Bronchial epithelial cell (primary cell): Measurements from ENCODE around the gene TM4SF4. TPM values are rescaled to one million over a fixed set of nuclear protein-coding genes. Genes with fewer than 3 reads are reported as not detected.

ENCODE experiments used
- DNase-seq: peaks from one replicate; pipeline ENCODE4 v3.0.0-alpha.2; 2010; ENCODE audit warnings: low read depth
- FAIRE-seq: peaks from 2 replicates; lab custom pipeline; 2011; peaks lifted over from hg19 to GRCh38; lab: Jason Lieb, UNC
- H3K27me3 ChIP-seq: 2 replicates; pipeline ENCODE4 v1.5.1; 2011; ENCODE audit warnings: low read length; ENCODE audit not compliant: control insufficient read depth, insufficient read depth
- H3K36me3 ChIP-seq: 2 replicates; pipeline ENCODE4 v1.5.1; 2011; ENCODE audit warnings: low read length; ENCODE audit not compliant: control insufficient read depth, insufficient read depth
- H3K4me3 ChIP-seq: 2 replicates; pipeline ENCODE4 v1.5.1; 2011; ENCODE audit warnings: mild to moderate bottlenecking, low read depth, low read length, control low read depth
- CTCF ChIP-seq: IDR thresholded peaks from 2 replicates; pipeline ENCODE4 v1.5.1; 2011; ENCODE audit warnings: mild to moderate bottlenecking, moderate library complexity, low read length, control low read depth, inconsistent platforms; ENCODE audit not compliant: insufficient read depth, severe bottlenecking
- total RNA-seq: library from RNA; depleted of rRNA; stranded (reverse); fragments of >200 nt; gene quantifications from 2 replicates; pipeline ENCODE4 v1.2.1, GENCODE V29; 2014

TM4SF4 gene
- total RNA-seq, 1 donor from 2014 or later = not detected

- DNase-seq = peak; percentile 69
- Histone ChIP-seq H3K4me3 (no peak overlapping the region), H3K36me3 (peaks cover 1% of the 10 kb centered on the region), H3K27me3 (no peaks in the 10 kb centered on the region)
- FAIRE-seq = no peak
- TF ChIP-seq CTCF = no peak
Measured at GRCh38 chr3:149547954-149548668, 73.6 kb downstream of the TM4SF4 start.

- Histone ChIP-seq H3K4me3 (no peak overlapping the region), H3K36me3 (peaks cover 1% of the 10 kb centered on the region), H3K27me3 (no peaks in the 10 kb centered on the region)
- FAIRE-seq (no peak), DNase-seq (no peak)
- no peak for TF ChIP-seq CTCF
Measured at GRCh38 chr3:149548669-149549065, 74.2 kb downstream of the TM4SF4 start.

GRCh38 chr3:149551500-149551899, 77.0 kb downstream of the TM4SF4 start:
- no peak for FAIRE-seq
- TF ChIP-seq CTCF = no peak
- DNase-seq = no peak
- Histone ChIP-seq H3K27me3 (no peaks in the 10 kb centered on the region), H3K36me3 (no peaks in the 10 kb centered on the region), H3K4me3 (no peak overlapping the region)

- no peaks in the 10 kb centered on the region for H3K36me3 ChIP-seq
- DNase-seq (no peak), FAIRE-seq (no peak)
- no peak for TF ChIP-seq CTCF
- H3K27me3 ChIP-seq = no peaks in the 10 kb centered on the region
- no peak overlapping the region for H3K4me3 ChIP-seq
Measured at GRCh38 chr3:149552700-149553099, 78.2 kb downstream of the TM4SF4 start.

Other genes with a start within 250 kb of the TM4SF4 start
- gene TM4SF18, start 141.1 kb upstream of the TM4SF4 start, total RNA-seq = not detected in 2 replicates
- 23.2 and 63.9 TPM in 2 replicates for gene TM4SF1, start 97.0 kb upstream of the TM4SF4 start, total RNA-seq
- gene WWTR1, start 183.3 kb downstream of the TM4SF4 start, total RNA-seq = 3.4 and 7.3 TPM in 2 replicates